HCT116 (cell line): ENCODE measurements around the gene ADIPOR2. TPM values are rescaled to one million over a fixed set of nuclear protein-coding genes. Genes with fewer than 3 reads are reported as not detected.

ENCODE experiments used
- ATAC-seq: fragments of 200-7000 bp; cut with Tn5 transposase; 2 replicates; pipeline ENCODE4 v1.9.1; 2020; ENCODE audit warnings: mild to moderate bottlenecking, moderate library complexity
- BruUV-seq: library from RNA; stranded (reverse); fragments of 400-500 nt; replicated peaks from 2 replicates; lab custom pipeline; 2021; lab: Mats Ljungman, UMichigan
- CTCF ChIA-PET: fragments of 300-600 bp; sonication (Branson Sonifier 250); formaldehyde crosslinking; loops from one replicate; lab custom pipeline; 2021; ENCODE audit warnings: antibody characterized with exemption; lab: Charles Lee
- POLR2A ChIA-PET: fragments of 300-600, 350-600 bp; sonication (Branson Sonifier 250); formaldehyde crosslinking; loops from one replicate; lab custom pipeline; 2021; ENCODE audit warnings: antibody characterized with exemption; lab: Charles Lee
- RAD21 ChIA-PET, 2 experiments: fragments of 300-600 bp; sonication (Branson Sonifier 250); formaldehyde crosslinking; loops; one replicate each; lab custom pipeline; 2023; ENCODE audit warnings: low total read pairs in 2 of 2; ENCODE audit not compliant: uncharacterized antibody in 2 of 2, unreplicated experiment in 2 of 2, low non-redundant PET in 1 of 2; lab: Charles Lee
- DNase-seq: peaks from one replicate; pipeline ENCODE4 v3.0.0-alpha.2; 2010; ENCODE audit warnings: low read depth, low spot score
- H2AFZ ChIP-seq: fragments of 200-600 bp; shearing (Covaris generic), sonication (generic); 2 replicates; pipeline ENCODE4 v1.6.1; 2017; ENCODE audit warnings: low read depth, mixed run types, mixed read lengths, antibody characterized with exemption, low read length; ENCODE audit not compliant: poor library complexity, severe bottlenecking
- H3K27ac ChIP-seq: 2 replicates; pipeline ENCODE4 v1.5.1; 2012; ENCODE audit warnings: low read depth, low read length
- H3K27me3 ChIP-seq: fragments of 200-600 bp; sonication (generic); 2 replicates; pipeline ENCODE4 v1.6.1; 2016; ENCODE audit warnings: mixed run types, low read length, mixed read lengths; ENCODE audit not compliant: insufficient read depth
- H3K36me3 ChIP-seq, 2 experiments: fragments of 200-500 bp in 1 of 2; fragments of 200-600 bp in 1 of 2; sonication (Bioruptor generic) in 1 of 2; sonication (generic) in 1 of 2; 2 replicates each; pipeline versions ENCODE4 v1.5.1 to v1.6.1; 2014 to 2016; ENCODE audit warnings: low read length in 2 of 2, inconsistent platforms in 1 of 2, mixed read lengths in 1 of 2, mixed run types in 1 of 2; ENCODE audit not compliant: insufficient read depth in 2 of 2, control insufficient read depth in 1 of 2
- H3K4me1 ChIP-seq, 2 experiments: fragments of 200-600 bp in 1 of 2; sonication (generic) in 1 of 2; 2 replicates each; pipeline versions ENCODE4 v1.5.1 to v1.6.1; 2012 to 2017; ENCODE audit warnings: low read length in 2 of 2, inconsistent platforms in 1 of 2, mild to moderate bottlenecking in 1 of 2, mixed read lengths in 1 of 2, mixed run types in 1 of 2, moderate library complexity in 1 of 2; ENCODE audit not compliant: insufficient read depth in 2 of 2, control insufficient read depth in 1 of 2
- H3K4me2 ChIP-seq: fragments of 200-600 bp; sonication (generic); 2 replicates; pipeline ENCODE4 v1.6.1; 2017; ENCODE audit warnings: mixed run types, low read length, mixed read lengths
- H3K4me3 ChIP-seq, 2 experiments: fragments of 200-600 bp in 1 of 2; sonication (generic) in 1 of 2; replicated peaks in 1 of 2; 2 replicates each; pipeline ENCODE4 v1.5.1; 2011 to 2016; ENCODE audit warnings: low read length in 2 of 2, control low read depth in 1 of 2, low read depth in 1 of 2, mild to moderate bottlenecking in 1 of 2, mixed read lengths in 1 of 2, mixed run types in 1 of 2
- H3K79me2 ChIP-seq: fragments of 200-600 bp; sonication (generic); 2 replicates; pipeline ENCODE4 v1.6.1; 2017; ENCODE audit warnings: mild to moderate bottlenecking, mixed run types, low read length, moderate library complexity, mixed read lengths; ENCODE audit not compliant: insufficient read depth
- H3K9ac ChIP-seq: fragments of 200-600 bp; sonication (generic); 2 replicates; pipeline ENCODE4 v1.6.1; 2016; ENCODE audit warnings: low read length, mixed read lengths
- H3K9me2 ChIP-seq: fragments of 200-600 bp; sonication (generic), shearing (Covaris generic); 2 replicates; pipeline ENCODE4 v1.6.1; 2017; ENCODE audit warnings: mixed run types, mild to moderate bottlenecking, moderate library complexity; ENCODE audit not compliant: insufficient read depth
- H3K9me3 ChIP-seq, 2 experiments: fragments of 200-500 bp in 1 of 2; fragments of 200-600 bp in 1 of 2; sonication (Bioruptor generic) in 1 of 2; sonication (generic) in 1 of 2; 2 replicates each; pipeline ENCODE4 v1.6.1; 2014 to 2017; ENCODE audit warnings: low read length in 2 of 2, mixed read lengths in 2 of 2, inconsistent platforms in 1 of 2, low read depth in 1 of 2, mild to moderate bottlenecking in 1 of 2, mixed run types in 1 of 2, moderate library complexity in 1 of 2; ENCODE audit not compliant: control insufficient read depth in 1 of 2, insufficient read depth in 1 of 2
- H4K20me1 ChIP-seq: fragments of 200-600 bp; sonication (generic), shearing (Covaris generic); 2 replicates; pipeline ENCODE4 v1.6.1; 2017; ENCODE audit warnings: mixed run types, mild to moderate bottlenecking, moderate library complexity; ENCODE audit not compliant: insufficient read depth
- CBX3 ChIP-seq: IDR thresholded peaks from 2 replicates; pipeline ENCODE4 v1.6.1; 2012; ENCODE audit warnings: low read depth
- CEBPB ChIP-seq: IDR thresholded peaks from 2 replicates; pipeline ENCODE4 v1.6.1; 2012; ENCODE audit warnings: low read depth
- CTCF ChIP-seq, 3 experiments: fragments of 200-600 bp in 1 of 3; sonication (generic) in 1 of 3; IDR thresholded peaks in 2 of 3; conservative IDR thresholded peaks in 1 of 3; 2 replicates each; pipeline ENCODE4 v1.5.1; 2012 to 2017; ENCODE audit warnings: low read depth in 2 of 3, low read length in 2 of 3, antibody characterized with exemption in 1 of 3, borderline replicate concordance in 1 of 3, control low read depth in 1 of 3, mild to moderate bottlenecking in 1 of 3, mixed read lengths in 1 of 3, mixed run types in 1 of 3, moderate library complexity in 1 of 3; ENCODE audit not compliant: insufficient read depth in 1 of 3
- JUND ChIP-seq: IDR thresholded peaks from 2 replicates; pipeline ENCODE4 v1.6.1; 2012
- POLR2AphosphoS5 ChIP-seq: IDR thresholded peaks from 2 replicates; pipeline ENCODE4 v1.6.1; 2011; ENCODE audit warnings: mild to moderate bottlenecking, low read depth, low read length, moderate library complexity
- RAD21 ChIP-seq: IDR thresholded peaks from 2 replicates; pipeline ENCODE4 v1.6.1; 2012; ENCODE audit warnings: low read depth, mild to moderate bottlenecking
- SIN3A ChIP-seq: IDR thresholded peaks from 2 replicates; pipeline ENCODE4 v1.6.1; 2012; ENCODE audit warnings: low read depth
- TCF7L2 ChIP-seq: IDR thresholded peaks from 2 replicates; pipeline ENCODE4 v1.7.0; 2011; ENCODE audit warnings: borderline replicate concordance, inconsistent platforms; ENCODE audit not compliant: insufficient read depth, insufficient read length; ENCODE audit errors: extremely low read depth
- YY1 ChIP-seq: IDR thresholded peaks from 2 replicates; pipeline ENCODE4 v1.6.1; 2011; ENCODE audit warnings: low read length, low read depth, moderate library complexity, mild to moderate bottlenecking; ENCODE audit not compliant: insufficient replicate concordance; ENCODE audit errors: extremely low read depth
- ZFX ChIP-seq: fragments of 450-650 bp; IDR thresholded peaks from 2 replicates; pipeline ENCODE4 v1.6.1; 2017
- ZNF274 ChIP-seq: fragments of 200-500 bp; sonication (Bioruptor generic); IDR thresholded peaks from 2 replicates; pipeline ENCODE4 v1.6.1; 2014; ENCODE audit warnings: mild to moderate bottlenecking, low read depth, low read length, inconsistent platforms
- intact Hi-C: fragments of 100-400 bp; cut with micrococcal nuclease; formaldehyde crosslinking; loops from 2 replicates; pipeline ENCODE4 v1.10.0; 2022
- total RNA-seq: library from RNA; stranded (reverse); gene quantifications from one replicate; pipeline ENCODE4 v1.2.1, GENCODE V29; 2021; ENCODE audit not compliant: unreplicated experiment
- TF ChIP-seq, protein P1 (sequence below): IDR thresholded peaks from 2 replicates; pipeline ENCODE4 v1.6.1; 2012

ADIPOR2 gene
- total RNA-seq, 1 experiment from 2014 or later, result 69.9 TPM

- Histone ChIP-seq H2AFZ (no peak overlapping the region), H3K27ac (no peak overlapping the region), H4K20me1 (no peaks in the 10 kb centered on the region), H3K4me1 (peaks cover 0 to 4% of the 10 kb centered on the region in 2 experiments; a peak in 1 of 4 replicates), H3K4me2 (no peak overlapping the region), H3K9me2 (no peaks in the 10 kb centered on the region), H3K9ac (no peak overlapping the region), H3K9me3 (no peaks in the 10 kb centered on the region), H3K27me3 (peaks cover 4% of the 10 kb centered on the region; the same call in 1 of the 2 replicates), H3K4me3 (no peak overlapping the region), H3K79me2 (no peaks in the 10 kb centered on the region), H3K36me3 (no peaks in the 10 kb centered on the region)
- TF ChIP-seq CBX3 (no peak), ZNF274 (no peak), POLR2AphosphoS5 (no peak), RAD21 (no peak), SIN3A (no peak), JUND (no peak)
- DNase-seq (no peak), ATAC-seq (no peak)
- ChIA-PET CTCF (interaction anchor here (1.5 to 1.9 kb wide), 2 partner anchors 9 kb away, joined by 7 to 13 read pairs; no protein-coding TSS in a partner anchor), POLR2A (no interaction called here), RAD21 (no interaction called here)
- intact Hi-C loops, result no loop called here
- BruUV-seq, result no TSS peak
Measured at GRCh38 chr12:1643905-1644533, 46.9 kb upstream of the ADIPOR2 start.

GRCh38 chr12:1644534-1645438, 46.1 kb upstream of the ADIPOR2 start:
- Histone ChIP-seq H3K4me1 (peaks cover 0 to 4% of the 10 kb centered on the region in 2 experiments; a peak in 1 of 4 replicates), H3K4me2 (no peak overlapping the region), H3K79me2 (no peaks in the 10 kb centered on the region), H2AFZ (no peak overlapping the region), H3K27ac (no peak overlapping the region), H4K20me1 (no peaks in the 10 kb centered on the region), H3K9me3 (no peaks in the 10 kb centered on the region), H3K9me2 (no peaks in the 10 kb centered on the region), H3K9ac (no peak overlapping the region), H3K27me3 (peaks cover 10% of the 10 kb centered on the region; the same call in 1 of the 2 replicates), H3K36me3 (no peaks in the 10 kb centered on the region), H3K4me3 (no peak overlapping the region)
- no TSS peak for BruUV-seq
- no peak for ATAC-seq
- intact Hi-C loops, result no loop called here
- ChIA-PET CTCF (interaction anchor here (1.9 kb wide), 1 partner anchor 10 kb away, joined by 13 read pairs; no protein-coding TSS in a partner anchor), POLR2A (no interaction called here), RAD21 (no interaction called here)
- TF ChIP-seq, protein P1, sequence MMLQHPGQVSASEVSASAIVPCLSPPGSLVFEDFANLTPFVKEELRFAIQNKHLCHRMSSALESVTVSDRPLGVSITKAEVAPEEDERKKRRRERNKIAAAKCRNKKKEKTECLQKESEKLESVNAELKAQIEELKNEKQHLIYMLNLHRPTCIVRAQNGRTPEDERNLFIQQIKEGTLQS, result no peak
- no peak for TF ChIP-seq YY1
- TF ChIP-seq CTCF (IDR thresholded peaks at IDR 0.05 in 2 of 3, conservative IDR thresholded peaks at IDR 0.05 in 1 of 3; ENCODE audit: borderline replicate concordance in 1 of 3, insufficient read depth in 1 of 3, low read depth in 2 of 3, low read length in 2 of 3), result no peak
- no peak for TF ChIP-seq ZFX
- TF ChIP-seq TCF7L2, result no peak
- TF ChIP-seq SIN3A, result no peak
- TF ChIP-seq POLR2AphosphoS5, result no peak
- no peak for TF ChIP-seq CEBPB
- DNase-seq, result no peak
